ENCODE measurements around the gene USP21. TPM values are rescaled to one million over a fixed set of nuclear protein-coding genes. Genes with fewer than 3 reads are reported as not detected.

The USP21 gene
- total RNA-seq (2022; extraction: Qiagen RNA extraction; ENCODE audit: low read depth) = 16.0 to 23.4 TPM (median 21.1 TPM) in 5 replicates

GRCh38 chr1:161159087-161159912 lies at the start of gene USP21:
Gene USP21 (plus strand): TSS chr1:161159500. CDS start chr1:161160641, 1,141 bp downstream.

GRCh38 chr1:161117759-161118581 lies 41.3 kb upstream of the USP21 start, which contains the start of the genes NIT1 and PFDN2:
Gene NIT1 (plus strand): TSS chr1:161118105. CDS start chr1:161118177, 72 bp downstream.
Gene PFDN2 (minus strand): TSS chr1:161118037. CDS start chr1:161118026, 11 bp downstream.

GRCh38 chr1:161132410-161133219 lies 26.7 kb upstream of the USP21 start, which contains the start of gene DEDD:
Gene DEDD (minus strand): TSS chr1:161132667. CDS start chr1:161124462, 8,205 bp downstream.

GRCh38 chr1:161153682-161154337 lies 5.5 kb upstream of the USP21 start, which contains the start of gene UFC1:
Gene UFC1 (plus strand): TSS chr1:161153978. CDS start chr1:161153998, 20 bp downstream.

GRCh38 chr1:161165742-161166668 lies 6.7 kb downstream of the USP21 start, which contains the start of gene PPOX:
Gene PPOX (plus strand): TSS chr1:161166426. CDS start chr1:161166848, 422 bp downstream.

GRCh38 chr1:161177112-161177935 lies 18.0 kb downstream of the USP21 start, which contains the start of gene B4GALT3:
Gene B4GALT3 (minus strand): TSS chr1:161177507. CDS start chr1:161176060, 1,447 bp downstream.

GRCh38 chr1:161198897-161199431 lies 39.7 kb downstream of the USP21 start, which contains the start of gene ADAMTS4:
Gene ADAMTS4 (minus strand): TSS chr1:161199054. CDS start chr1:161198627, 427 bp downstream.

GRCh38 chr1:161201836-161202712 lies 42.8 kb downstream of the USP21 start, which contains the start of gene NDUFS2:
Gene NDUFS2 (plus strand): TSS chr1:161202367. CDS start chr1:161202386, 19 bp downstream.

GRCh38 chr1:161215076-161215475 lies 55.8 kb downstream of the USP21 start, which contains the start of gene FCER1G:
Gene FCER1G (plus strand): TSS chr1:161215295. CDS start chr1:161215322, 27 bp downstream.

Other genes with a start within 250 kb of the USP21 start
- gene ITLN2, start 204.7 kb upstream of the USP21 start, total RNA-seq (2022; extraction: Qiagen RNA extraction; ENCODE audit: low read depth) = 0.30 to 0.93 TPM (median 0.57 TPM) in 5 replicates
- 46.4 to 85.2 TPM (median 65.9 TPM) in 5 replicates for gene F11R, start 138.3 kb upstream of the USP21 start, total RNA-seq (2022; extraction: Qiagen RNA extraction; ENCODE audit: low read depth)
- gene TSTD1, start 120.5 kb upstream of the USP21 start, total RNA-seq (2022; extraction: Qiagen RNA extraction; ENCODE audit: low read depth) = 0.22 to 0.33 TPM (median 0.30 TPM) in 4 of 5 replicates, not detected in the other
- gene USF1, start 113.5 kb upstream of the USP21 start, total RNA-seq (2022; extraction: Qiagen RNA extraction; ENCODE audit: low read depth) = 49.1 to 56.7 TPM (median 53.8 TPM) in 5 replicates
- gene ARHGAP30, start 89.6 kb upstream of the USP21 start, total RNA-seq (2022; extraction: Qiagen RNA extraction; ENCODE audit: low read depth) = 0.07 to 0.14 TPM (median 0.10 TPM) in 4 of 5 replicates, not detected in the other
- gene NECTIN4, start 69.9 kb upstream of the USP21 start, total RNA-seq (2022; extraction: Qiagen RNA extraction; ENCODE audit: low read depth) = 2.0 to 3.1 TPM (median 2.1 TPM) in 5 replicates
- 1.4 to 2.0 TPM (median 1.6 TPM) in 5 replicates for gene KLHDC9, start 61.1 kb upstream of the USP21 start, total RNA-seq (2022; extraction: Qiagen RNA extraction; ENCODE audit: low read depth)
- gene PFDN2, start 41.5 kb upstream of the USP21 start, total RNA-seq (2022; extraction: Qiagen RNA extraction; ENCODE audit: low read depth) = 103 to 127 TPM (median 108 TPM) in 5 replicates
- 28.4 to 32.9 TPM (median 30.2 TPM) in 5 replicates for gene NIT1, start 41.4 kb upstream of the USP21 start, total RNA-seq (2022; extraction: Qiagen RNA extraction; ENCODE audit: low read depth)
- gene DEDD, start 26.8 kb upstream of the USP21 start, total RNA-seq (2022; extraction: Qiagen RNA extraction; ENCODE audit: low read depth) = 26.5 to 32.2 TPM (median 30.1 TPM) in 5 replicates
- 83.0 to 144 TPM (median 90.5 TPM) in 5 replicates for gene UFC1, start 5.5 kb upstream of the USP21 start, total RNA-seq (2022; extraction: Qiagen RNA extraction; ENCODE audit: low read depth)
- 13.8 to 17.2 TPM (median 14.6 TPM) in 5 replicates for gene PPOX, start 6.9 kb downstream of the USP21 start, total RNA-seq (2022; extraction: Qiagen RNA extraction; ENCODE audit: low read depth)
- gene B4GALT3, start 18.0 kb downstream of the USP21 start, total RNA-seq (2022; extraction: Qiagen RNA extraction; ENCODE audit: low read depth) = 22.6 to 27.7 TPM (median 26.3 TPM) in 5 replicates
- 0.03 TPM in 1 of 5 replicates, not detected in the others for gene ADAMTS4, start 39.6 kb downstream of the USP21 start, total RNA-seq (2022; extraction: Qiagen RNA extraction; ENCODE audit: low read depth)
- gene NDUFS2, start 42.9 kb downstream of the USP21 start, total RNA-seq (2022; extraction: Qiagen RNA extraction; ENCODE audit: low read depth) = 75.9 to 106 TPM (median 84.1 TPM) in 5 replicates
- gene FCER1G, start 55.8 kb downstream of the USP21 start, total RNA-seq (2022; extraction: Qiagen RNA extraction; ENCODE audit: low read depth) = 0.46 to 0.74 TPM in 2 of 5 replicates, not detected in the others
- gene APOA2, start 64.1 kb downstream of the USP21 start, total RNA-seq (2022; extraction: Qiagen RNA extraction; ENCODE audit: low read depth) = 3.2 TPM in 1 of 5 replicates, not detected in the others
- gene TOMM40L, start 66.6 kb downstream of the USP21 start, total RNA-seq (2022; extraction: Qiagen RNA extraction; ENCODE audit: low read depth) = 9.3 to 12.6 TPM (median 11.7 TPM) in 5 replicates
- gene NR1I3, start 78.7 kb downstream of the USP21 start, total RNA-seq (2022; extraction: Qiagen RNA extraction; ENCODE audit: low read depth) = 0.26 TPM in 1 of 5 replicates, not detected in the others
- 0.10 to 0.11 TPM in 2 of 5 replicates, not detected in the others for gene PCP4L1, start 99.2 kb downstream of the USP21 start, total RNA-seq (2022; extraction: Qiagen RNA extraction; ENCODE audit: low read depth)
- 0.18 to 0.31 TPM (median 0.27 TPM) in 5 replicates for gene MPZ, start 150.5 kb downstream of the USP21 start, total RNA-seq (2022; extraction: Qiagen RNA extraction; ENCODE audit: low read depth)
- 237 to 255 TPM (median 248 TPM) in 5 replicates for gene SDHC, start 154.9 kb downstream of the USP21 start, total RNA-seq (2022; extraction: Qiagen RNA extraction; ENCODE audit: low read depth)
- gene CFAP126, start 208.4 kb downstream of the USP21 start, total RNA-seq (2022; extraction: Qiagen RNA extraction; ENCODE audit: low read depth) = 0.21 to 0.61 TPM in 2 of 5 replicates, not detected in the others